ENCODE data around the gene CDC42BPB.
A peak's percentile ranks its signal among the peaks of the same experiment; 100 is the strongest.

The CDC42BPB gene

DNA sequence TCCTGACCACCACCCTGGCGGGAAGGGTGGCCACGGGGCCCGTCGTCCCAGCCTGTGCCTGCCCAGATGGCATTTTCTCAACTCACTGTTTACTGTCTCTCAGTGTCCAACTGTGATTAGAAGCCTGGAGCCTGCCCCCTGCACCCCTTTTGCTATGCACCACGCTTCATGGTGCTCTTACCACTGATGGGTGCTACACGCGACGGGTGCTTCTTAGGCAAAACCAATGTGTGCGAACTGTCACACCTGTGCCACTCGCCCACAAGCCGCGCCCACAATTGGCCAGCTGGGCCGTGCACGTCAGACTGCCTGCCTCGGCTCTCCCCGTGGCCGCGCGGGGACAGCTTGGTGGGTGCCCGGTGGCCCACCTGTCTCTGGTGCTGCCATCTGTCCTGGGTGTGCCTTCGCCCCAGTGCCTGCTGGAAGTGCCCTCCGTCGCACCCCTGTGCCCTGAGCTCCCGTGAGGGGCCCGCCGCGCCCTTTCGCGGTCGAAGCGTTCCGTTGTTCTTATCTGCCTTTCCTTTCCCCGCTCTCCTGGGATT lies 150.0 kb downstream of the CDC42BPB start (continued):
- no peak for TF ChIP-seq ZNF664 (tag by site-specific recombination; IDR thresholded peaks at IDR 0.05)
- no peak for TF ChIP-seq ZBTB20 (tag by site-specific recombination; IDR thresholded peaks at IDR 0.05)
- TF ChIP-seq ZNF510 (tag by site-specific recombination; IDR thresholded peaks at IDR 0.05; ENCODE audit: insufficient replicate concordance) = no peak
- no peak for TF ChIP-seq SALL2 (tag by site-specific recombination; IDR thresholded peaks at IDR 0.05; ENCODE audit: borderline replicate concordance)

DNA sequence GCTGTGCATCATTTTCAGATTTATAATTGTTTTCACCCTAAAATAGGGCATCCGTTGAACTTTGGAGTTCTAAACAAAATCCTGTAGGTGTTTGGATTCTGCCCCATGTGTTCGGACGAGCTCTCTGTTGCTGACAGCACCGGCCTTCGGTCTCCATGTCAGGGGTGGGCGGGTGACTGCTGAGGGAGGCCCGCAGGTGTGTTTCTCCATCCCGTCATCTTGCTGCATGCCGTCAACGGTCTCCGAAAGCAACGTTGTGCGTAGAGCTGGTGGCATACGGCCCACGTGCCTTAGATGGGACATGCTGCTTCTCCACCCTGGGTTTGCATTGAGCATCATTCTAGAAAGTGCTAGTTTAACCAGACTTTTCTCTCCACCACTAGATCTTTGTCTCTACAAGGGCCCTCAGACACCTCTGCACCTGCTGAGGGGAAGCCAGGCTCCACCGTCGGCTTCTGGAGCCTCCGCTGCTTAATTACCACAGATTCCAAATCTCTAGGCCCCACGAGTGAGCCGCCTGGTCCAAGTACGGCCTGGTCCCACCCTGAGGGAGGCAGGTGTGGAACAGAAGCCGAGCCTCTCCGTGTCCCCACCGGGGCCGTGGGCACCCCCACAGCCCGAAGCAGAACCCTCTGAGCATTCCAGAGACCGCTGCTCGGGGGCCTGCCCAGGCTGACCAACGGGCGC lies 150.6 kb downstream of the CDC42BPB start:
- H3K4me3 ChIP-seq (ENCODE audit: low read depth, low read length) = no peak overlapping the region
- TF ChIP-seq ZNF24 (tag by site-specific recombination; IDR thresholded peaks at IDR 0.05) (no peak), SETDB1 (IDR thresholded peaks at IDR 0.05; ENCODE audit: insufficient read length, low read length) (peak; percentile 35)
- POLR2A ChIA-PET = no interaction called here
- H3K36me3 ChIP-seq (ENCODE audit: control insufficient read depth in 2 of 2, insufficient read depth in 1 of 2, low read length in 2 of 2) = peaks cover 0 to 55% of the 10 kb centered on the region in 2 experiments; a peak in 2 of 3 replicates
- CTCF ChIA-PET = no interaction called here
- H3K9me3 ChIP-seq (ENCODE audit: control insufficient read depth, insufficient read depth, low read depth, low read length) = no peaks in the 10 kb centered on the region
- H3K27ac ChIP-seq (ENCODE audit: extremely low read depth, low read depth, low read length) = no peak overlapping the region
- H3K4me1 ChIP-seq (ENCODE audit: control insufficient read depth, insufficient read depth, low read length) = no peaks in the 10 kb centered on the region

DNA sequence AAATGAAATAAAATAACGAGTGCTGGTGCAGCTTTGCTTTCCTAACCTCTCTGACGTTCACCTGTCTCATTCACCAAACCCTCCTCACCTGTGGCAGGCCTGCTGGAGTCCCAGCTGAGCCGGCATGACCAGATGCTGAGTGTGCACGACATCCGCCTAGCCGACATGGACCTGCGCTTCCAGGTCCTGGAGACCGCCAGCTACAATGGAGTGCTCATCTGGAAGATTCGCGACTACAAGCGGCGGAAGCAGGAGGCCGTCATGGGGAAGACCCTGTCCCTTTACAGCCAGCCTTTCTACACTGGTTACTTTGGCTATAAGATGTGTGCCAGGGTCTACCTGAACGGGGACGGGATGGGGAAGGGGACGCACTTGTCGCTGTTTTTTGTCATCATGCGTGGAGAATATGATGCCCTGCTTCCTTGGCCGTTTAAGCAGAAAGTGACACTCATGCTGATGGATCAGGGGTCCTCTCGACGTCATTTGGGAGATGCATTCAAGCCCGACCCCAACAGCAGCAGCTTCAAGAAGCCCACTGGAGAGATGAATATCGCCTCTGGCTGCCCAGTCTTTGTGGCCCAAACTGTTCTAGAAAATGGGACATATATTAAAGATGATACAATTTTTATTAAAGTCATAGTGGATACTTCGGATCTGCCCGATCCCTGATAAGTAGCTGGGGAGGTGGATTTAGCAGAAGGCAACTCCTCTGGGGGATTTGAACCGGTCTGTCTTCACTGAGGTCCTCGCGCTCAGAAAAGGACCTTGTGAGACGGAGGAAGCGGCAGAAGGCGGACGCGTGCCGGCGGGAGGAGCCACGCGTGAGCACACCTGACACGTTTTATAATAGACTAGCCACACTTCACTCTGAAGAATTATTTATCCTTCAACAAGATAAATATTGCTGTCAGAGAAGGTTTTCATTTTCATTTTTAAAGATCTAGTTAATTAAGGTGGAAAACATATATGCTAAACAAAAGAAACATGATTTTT lies 151.9 kb downstream of the CDC42BPB start:
- Histone ChIP-seq H3K4me1 (ENCODE audit: control insufficient read depth, insufficient read depth, low read length) (no peaks in the 10 kb centered on the region), H3K27ac (ENCODE audit: extremely low read depth, low read depth, low read length) (no peak overlapping the region), H3K4me3 (ENCODE audit: low read depth, low read length) (no peak overlapping the region), H3K9me3 (ENCODE audit: control insufficient read depth, insufficient read depth, low read depth, low read length) (no peaks in the 10 kb centered on the region), H3K36me3 (ENCODE audit: control insufficient read depth in 2 of 2, insufficient read depth in 1 of 2, low read length in 2 of 2) (peaks cover 0 to 61% of the 10 kb centered on the region in 2 experiments; a peak in 2 of 3 replicates)
- no peak for TF ChIP-seq ZSCAN23 (tag by site-specific recombination; IDR thresholded peaks at IDR 0.05)
- TF ChIP-seq, protein P1, sequence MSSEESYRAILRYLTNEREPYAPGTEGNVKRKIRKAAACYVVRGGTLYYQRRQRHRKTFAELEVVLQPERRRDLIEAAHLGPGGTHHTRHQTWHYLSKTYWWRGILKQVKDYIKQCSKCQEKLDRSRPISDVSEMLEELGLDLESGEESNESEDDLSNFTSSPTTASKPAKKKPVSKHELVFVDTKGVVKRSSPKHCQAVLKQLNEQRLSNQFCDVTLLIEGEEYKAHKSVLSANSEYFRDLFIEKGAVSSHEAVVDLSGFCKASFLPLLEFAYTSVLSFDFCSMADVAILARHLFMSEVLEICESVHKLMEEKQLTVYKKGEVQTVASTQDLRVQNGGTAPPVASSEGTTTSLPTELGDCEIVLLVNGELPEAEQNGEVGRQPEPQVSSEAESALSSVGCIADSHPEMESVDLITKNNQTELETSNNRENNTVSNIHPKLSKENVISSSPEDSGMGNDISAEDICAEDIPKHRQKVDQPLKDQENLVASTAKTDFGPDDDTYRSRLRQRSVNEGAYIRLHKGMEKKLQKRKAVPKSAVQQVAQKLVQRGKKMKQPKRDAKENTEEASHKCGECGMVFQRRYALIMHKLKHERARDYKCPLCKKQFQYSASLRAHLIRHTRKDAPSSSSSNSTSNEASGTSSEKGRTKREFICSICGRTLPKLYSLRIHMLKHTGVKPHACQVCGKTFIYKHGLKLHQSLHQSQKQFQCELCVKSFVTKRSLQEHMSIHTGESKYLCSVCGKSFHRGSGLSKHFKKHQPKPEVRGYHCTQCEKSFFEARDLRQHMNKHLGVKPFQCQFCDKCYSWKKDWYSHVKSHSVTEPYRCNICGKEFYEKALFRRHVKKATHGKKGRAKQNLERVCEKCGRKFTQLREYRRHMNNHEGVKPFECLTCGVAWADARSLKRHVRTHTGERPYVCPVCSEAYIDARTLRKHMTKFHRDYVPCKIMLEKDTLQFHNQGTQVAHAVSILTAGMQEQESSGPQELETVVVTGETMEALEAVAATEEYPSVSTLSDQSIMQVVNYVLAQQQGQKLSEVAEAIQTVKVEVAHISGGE (tag by site-specific recombination; conservative IDR thresholded peaks at IDR 0.05; ENCODE audit: low read depth) = no peak
- TF ChIP-seq KLF17 (tag by site-specific recombination; IDR thresholded peaks at IDR 0.05) = no peak
- TF ChIP-seq ZNF366 (tag by site-specific recombination; conservative IDR thresholded peaks at IDR 0.05) = no peak
- TF ChIP-seq ZNF24 (tag by site-specific recombination; IDR thresholded peaks at IDR 0.05) = no peak
- no peak for TF ChIP-seq ZNF626 (tag by site-specific recombination; IDR thresholded peaks at IDR 0.05)
- TF ChIP-seq ZNF133 (tag by site-specific recombination; IDR thresholded peaks at IDR 0.05) = no peak
- no peak for TF ChIP-seq WT1 (tag by site-specific recombination; IDR thresholded peaks at IDR 0.05)
- TF ChIP-seq SALL2 (tag by site-specific recombination; IDR thresholded peaks at IDR 0.05; ENCODE audit: borderline replicate concordance) = no peak
- no peak for TF ChIP-seq ZEB2 (tag by site-specific recombination; IDR thresholded peaks at IDR 0.05)
- TF ChIP-seq ZNF23 (tag by site-specific recombination; IDR thresholded peaks at IDR 0.05; ENCODE audit: borderline replicate concordance) = no peak
- TF ChIP-seq ZNF311 (tag by site-specific recombination; IDR thresholded peaks at IDR 0.05; ENCODE audit: borderline replicate concordance) = no peak
- ChIA-PET CTCF (no interaction called here), POLR2A (no interaction called here)
